ENCODE data around the gene CDC16. TPM values are rescaled to one million over a fixed set of nuclear protein-coding genes. Genes with fewer than 3 reads are reported as not detected.

CDC16 gene
- total RNA-seq, 1 experiment from 2014 or later, result 61.1 TPM

- Histone ChIP-seq H3K9me3 (ENCODE audit: low read depth, low read length, poor library complexity, severe bottlenecking) (no peaks in the 10 kb centered on the region), H3K4me1 (ENCODE audit: insufficient read depth, low read length, poor library complexity, severe bottlenecking) (peaks cover 3% of the 10 kb centered on the region), H3K27me3 (replicated peaks; ENCODE audit: insufficient read depth, low read depth, low read length, poor library complexity) (no peaks in the 10 kb centered on the region), H3K27ac (ENCODE audit: low read depth, low read length, poor library complexity, severe bottlenecking) (no peak overlapping the region), H3K4me3 (ENCODE audit: low read depth, low read length, poor library complexity, severe bottlenecking) (no peak overlapping the region), H3K36me3 (ENCODE audit: insufficient read depth, low read length, poor library complexity, severe bottlenecking) (no peaks in the 10 kb centered on the region)
- intact Hi-C loops (cut with micrococcal nuclease; ENCODE audit: unreplicated experiment), result no loop called here
- TF ChIP-seq CTCF (conservative IDR thresholded peaks at IDR 0.05; ENCODE audit: low read depth, low read length), result no peak
- no peak for TF ChIP-seq EZH2 (IDR thresholded peaks at IDR 0.05; ENCODE audit: borderline replicate concordance, low read depth, low read length, poor library complexity, severe bottlenecking)
- ChIA-PET POLR2A (ENCODE audit: low non-redundant PET) (no interaction called here), CTCF (no interaction called here)
- DNase-seq (ENCODE audit: low spot score), result no peak
- no TSS peak for BruUV-seq (replicated peaks)
Observed at GRCh38 chr13:114200399-114200911, 34.2 kb upstream of the CDC16 start.

- no TSS peak for BruUV-seq (replicated peaks)
- H3K27me3 ChIP-seq (replicated peaks; ENCODE audit: insufficient read depth, low read depth, low read length, poor library complexity), result no peaks in the 10 kb centered on the region
- ChIA-PET POLR2A (ENCODE audit: low non-redundant PET) (interaction anchor here (0.5 kb wide), 1 partner anchor 46 kb away, joined by 5 read pairs; no protein-coding TSS in a partner anchor), CTCF (no interaction called here)
- no peaks in the 10 kb centered on the region for H3K36me3 ChIP-seq (ENCODE audit: insufficient read depth, low read length, poor library complexity, severe bottlenecking)
- no peaks in the 10 kb centered on the region for H3K9me3 ChIP-seq (ENCODE audit: low read depth, low read length, poor library complexity, severe bottlenecking)
- H3K27ac ChIP-seq (ENCODE audit: low read depth, low read length, poor library complexity, severe bottlenecking), result no peak overlapping the region
- no peak for DNase-seq (ENCODE audit: low spot score)
- peaks cover 3% of the 10 kb centered on the region for H3K4me1 ChIP-seq (ENCODE audit: insufficient read depth, low read length, poor library complexity, severe bottlenecking)
- intact Hi-C loops (cut with micrococcal nuclease; ENCODE audit: unreplicated experiment), result no loop called here
- no peak for TF ChIP-seq EZH2 (IDR thresholded peaks at IDR 0.05; ENCODE audit: borderline replicate concordance, low read depth, low read length, poor library complexity, severe bottlenecking)
- TF ChIP-seq CTCF (conservative IDR thresholded peaks at IDR 0.05; ENCODE audit: low read depth, low read length), result no peak
- H3K4me3 ChIP-seq (ENCODE audit: low read depth, low read length, poor library complexity, severe bottlenecking), result no peak overlapping the region
Observed at GRCh38 chr13:114202581-114202980, 32.1 kb upstream of the CDC16 start.

GRCh38 chr13:114203536-114203935 is 31.2 kb upstream of the CDC16 start:
- ChIA-PET CTCF (no interaction called here), POLR2A (ENCODE audit: low non-redundant PET) (no interaction called here)
- no peaks in the 10 kb centered on the region for H3K36me3 ChIP-seq (ENCODE audit: insufficient read depth, low read length, poor library complexity, severe bottlenecking)

More at GRCh38 chr13:114203536-114203935, 31.2 kb upstream of the CDC16 start:
- no TSS peak for BruUV-seq (replicated peaks)
- TF ChIP-seq EZH2 (IDR thresholded peaks at IDR 0.05; ENCODE audit: borderline replicate concordance, low read depth, low read length, poor library complexity, severe bottlenecking) (no peak), CTCF (conservative IDR thresholded peaks at IDR 0.05; ENCODE audit: low read depth, low read length) (no peak)
- intact Hi-C loops (cut with micrococcal nuclease; ENCODE audit: unreplicated experiment), result no loop called here
- H3K4me3 ChIP-seq (ENCODE audit: low read depth, low read length, poor library complexity, severe bottlenecking), result no peak overlapping the region
- peaks cover 3% of the 10 kb centered on the region for H3K4me1 ChIP-seq (ENCODE audit: insufficient read depth, low read length, poor library complexity, severe bottlenecking)
- no peak overlapping the region for H3K27ac ChIP-seq (ENCODE audit: low read depth, low read length, poor library complexity, severe bottlenecking)
- DNase-seq (ENCODE audit: low spot score), result no peak
- no peaks in the 10 kb centered on the region for H3K9me3 ChIP-seq (ENCODE audit: low read depth, low read length, poor library complexity, severe bottlenecking)
- no peaks in the 10 kb centered on the region for H3K27me3 ChIP-seq (replicated peaks; ENCODE audit: insufficient read depth, low read depth, low read length, poor library complexity)

Data from A673 (cell line).